ENCODE results near the gene TNNI2.

The TNNI2 gene

DNA sequence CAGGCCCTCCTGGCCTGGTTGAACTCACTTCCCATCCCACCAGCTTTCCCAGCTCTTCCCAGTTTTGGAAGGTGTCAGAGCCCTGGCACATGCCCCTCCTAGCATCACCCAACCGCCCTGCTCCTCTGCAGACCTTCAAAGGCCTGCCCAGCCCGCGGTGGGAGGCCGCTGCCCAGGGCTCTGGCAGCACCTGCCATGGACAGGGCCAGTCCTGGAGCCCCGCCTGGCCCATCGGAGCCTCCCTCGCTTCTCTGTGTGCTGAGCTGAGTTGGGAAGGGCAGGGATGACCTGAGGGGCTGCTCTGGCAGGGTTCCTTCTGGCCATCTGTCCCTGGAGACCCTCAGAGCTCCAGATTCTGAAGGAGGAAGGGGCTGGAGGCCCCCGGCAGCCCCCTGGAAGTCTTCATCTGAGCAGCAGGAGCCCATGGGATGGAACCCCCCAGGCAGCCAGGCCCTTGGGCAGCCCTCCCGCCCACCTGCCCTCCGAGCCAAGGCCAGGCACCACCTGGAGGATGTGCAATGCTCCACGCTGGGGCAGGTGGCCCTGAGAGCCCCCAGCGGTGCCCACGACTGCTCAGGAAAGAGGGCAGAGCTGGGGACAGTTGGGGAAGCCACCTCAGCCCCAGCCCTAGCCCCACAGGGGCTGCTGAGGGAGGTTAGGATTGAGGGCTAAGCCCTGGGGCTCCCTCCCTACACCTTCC, 17.7 kb downstream of the TNNI2 start:
- no peak for DNase-seq (ENCODE audit: low read depth in 1 of 2, low spot score in 1 of 2)
- no peak for TF ChIP-seq JUND (IDR thresholded peaks at IDR 0.05; ENCODE audit: low read depth)
- in situ Hi-C loops (cut with HindIII; ENCODE audit: low pct_unique_long_range_greater_than_20kb, low sequenced_read_pairs) = no loop called here

DNA sequence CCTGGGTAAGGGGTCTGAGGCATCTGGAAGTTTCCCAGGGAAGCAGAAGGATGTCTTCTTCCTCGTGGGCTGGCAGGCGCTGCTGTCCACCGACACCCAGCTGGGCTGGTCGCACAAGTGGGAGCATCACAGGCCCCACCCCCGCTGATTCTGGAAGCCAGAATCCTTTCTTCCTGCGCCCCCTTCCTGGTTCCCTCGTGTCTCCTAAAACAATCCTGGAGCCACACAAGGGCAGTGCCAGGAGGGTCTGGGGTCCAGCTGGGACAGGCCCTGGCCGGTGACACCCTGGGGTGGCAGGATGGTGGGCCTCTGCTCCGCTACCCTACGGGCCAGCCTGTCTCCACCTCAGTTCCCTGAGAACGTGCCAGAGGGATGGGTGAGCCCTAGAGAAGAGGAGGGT, 18.3 kb downstream of the TNNI2 start:
- TF ChIP-seq JUND (IDR thresholded peaks at IDR 0.05; ENCODE audit: low read depth) = no peak
- in situ Hi-C loops (cut with HindIII; ENCODE audit: low pct_unique_long_range_greater_than_20kb, low sequenced_read_pairs) = no loop called here
- DNase-seq (ENCODE audit: low read depth in 1 of 2, low spot score in 1 of 2) = no peak

- in situ Hi-C loops (cut with HindIII; ENCODE audit: low pct_unique_long_range_greater_than_20kb, low sequenced_read_pairs) = no loop called here
- TF ChIP-seq JUND (IDR thresholded peaks at IDR 0.05; ENCODE audit: low read depth) = no peak
These were observed 19.4 kb downstream of the TNNI2 start for GRCh38 chr11:1858154-1858553.

DNA sequence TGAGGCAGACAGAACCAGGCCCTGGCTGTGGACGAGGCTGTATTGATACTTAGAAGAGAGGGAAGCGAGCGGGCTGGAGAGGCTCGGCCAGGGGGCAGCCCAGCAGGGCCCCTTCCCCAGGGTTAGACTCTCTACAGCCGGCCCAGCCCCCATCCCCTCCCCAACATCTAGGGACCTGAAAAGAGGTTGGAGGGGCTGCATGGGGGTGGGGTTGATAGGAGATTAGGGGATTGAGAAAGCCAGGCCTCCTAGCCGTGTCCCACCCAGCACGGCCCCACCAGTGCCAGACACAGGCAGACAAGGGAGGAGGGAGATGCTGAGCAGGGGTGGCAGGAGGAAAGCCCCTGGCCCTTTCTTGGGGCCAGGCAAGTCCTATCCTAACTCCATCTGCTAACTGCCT, 19.8 kb downstream of the TNNI2 start:
- TF ChIP-seq JUND (IDR thresholded peaks at IDR 0.05; ENCODE audit: low read depth) = no peak
- in situ Hi-C loops (cut with HindIII; ENCODE audit: low pct_unique_long_range_greater_than_20kb, low sequenced_read_pairs) = no loop called here

More at GRCh38 chr11:1858154-1858553, 19.4 kb downstream of the TNNI2 start:
- DNase-seq (ENCODE audit: low read depth in 1 of 2, low spot score in 1 of 2) = no peak

GRCh38 chr11:1859004-1859403, 20.2 kb downstream of the TNNI2 start:
- TF ChIP-seq JUND (IDR thresholded peaks at IDR 0.05; ENCODE audit: low read depth) = no peak
- no peak for DNase-seq (ENCODE audit: low read depth in 1 of 2, low spot score in 1 of 2)
- in situ Hi-C loops (cut with HindIII; ENCODE audit: low pct_unique_long_range_greater_than_20kb, low sequenced_read_pairs) = no loop called here

More for the DNA sequence above, 19.8 kb downstream of the TNNI2 start:
- DNase-seq (ENCODE audit: low read depth in 1 of 2, low spot score in 1 of 2) = no peak

DNA sequence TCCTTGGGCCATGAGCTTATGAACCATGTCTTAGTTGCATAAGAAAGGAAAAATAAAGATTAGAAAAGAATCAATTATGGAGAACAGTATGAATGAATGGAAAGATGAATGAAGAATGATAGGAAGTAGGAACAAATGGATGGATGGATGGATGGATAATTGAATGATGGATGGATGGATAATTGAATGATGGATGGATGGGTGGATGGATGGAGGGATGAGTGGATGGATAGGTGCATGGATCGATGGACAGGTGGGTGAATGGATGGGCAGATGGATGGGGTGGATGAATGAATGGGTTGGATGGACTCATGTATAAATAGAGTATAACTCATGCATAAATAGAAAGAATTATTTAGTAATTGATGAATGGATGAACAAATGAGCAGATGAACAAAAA, 21.3 kb downstream of the TNNI2 start:
- in situ Hi-C loops (cut with HindIII; ENCODE audit: low pct_unique_long_range_greater_than_20kb, low sequenced_read_pairs) = no loop called here
- no peak for TF ChIP-seq JUND (IDR thresholded peaks at IDR 0.05; ENCODE audit: low read depth)

DNA sequence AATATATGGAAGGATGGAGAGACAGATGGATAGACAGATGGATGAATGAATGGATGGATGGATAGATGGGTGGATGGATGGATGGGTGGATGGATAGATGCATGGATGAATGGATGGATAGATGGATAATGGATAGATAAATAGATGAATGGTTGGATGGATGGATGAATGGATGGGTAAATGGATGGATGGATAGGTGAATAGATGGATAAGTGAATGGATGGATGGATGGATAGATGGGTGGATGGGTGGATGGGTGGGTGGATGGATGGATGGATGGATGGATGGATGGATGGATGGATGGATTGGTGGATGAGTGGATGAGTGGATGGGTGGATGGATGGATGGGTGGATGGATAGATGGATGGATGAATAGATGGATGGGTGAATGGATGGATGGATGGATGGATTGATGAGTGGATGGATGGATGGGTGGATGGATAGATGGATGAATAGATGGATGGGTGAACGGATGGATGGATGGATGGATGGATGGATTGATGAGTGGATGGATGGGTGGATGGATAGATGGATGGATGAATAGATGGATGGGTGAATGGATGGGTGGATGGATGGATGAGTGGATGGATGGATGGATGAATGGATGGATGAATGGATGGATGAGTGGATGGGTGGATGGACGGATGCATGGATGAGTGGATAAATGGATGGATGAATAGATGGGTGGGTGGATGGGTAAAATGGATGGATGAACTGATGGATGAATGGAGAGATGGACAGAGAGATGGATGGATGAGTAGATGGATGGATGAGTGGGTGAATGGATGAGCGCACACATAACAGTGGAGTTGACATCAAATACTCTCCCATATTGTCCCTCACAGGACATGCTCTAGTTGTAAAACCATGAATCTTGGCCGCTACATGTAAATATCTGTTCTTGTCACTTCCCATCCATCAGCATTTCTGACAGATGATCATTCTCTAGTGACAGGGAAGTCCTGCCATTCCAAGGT, 22.9 kb downstream of the TNNI2 start:
- no peak for TF ChIP-seq JUND (IDR thresholded peaks at IDR 0.05; ENCODE audit: low read depth)
- in situ Hi-C loops (cut with HindIII; ENCODE audit: low pct_unique_long_range_greater_than_20kb, low sequenced_read_pairs) = no loop called here
- no peak for DNase-seq (ENCODE audit: low read depth in 1 of 2, low spot score in 1 of 2)

More for the DNA sequence above, 21.3 kb downstream of the TNNI2 start:
- DNase-seq (ENCODE audit: low read depth in 1 of 2, low spot score in 1 of 2) = no peak

DNA sequence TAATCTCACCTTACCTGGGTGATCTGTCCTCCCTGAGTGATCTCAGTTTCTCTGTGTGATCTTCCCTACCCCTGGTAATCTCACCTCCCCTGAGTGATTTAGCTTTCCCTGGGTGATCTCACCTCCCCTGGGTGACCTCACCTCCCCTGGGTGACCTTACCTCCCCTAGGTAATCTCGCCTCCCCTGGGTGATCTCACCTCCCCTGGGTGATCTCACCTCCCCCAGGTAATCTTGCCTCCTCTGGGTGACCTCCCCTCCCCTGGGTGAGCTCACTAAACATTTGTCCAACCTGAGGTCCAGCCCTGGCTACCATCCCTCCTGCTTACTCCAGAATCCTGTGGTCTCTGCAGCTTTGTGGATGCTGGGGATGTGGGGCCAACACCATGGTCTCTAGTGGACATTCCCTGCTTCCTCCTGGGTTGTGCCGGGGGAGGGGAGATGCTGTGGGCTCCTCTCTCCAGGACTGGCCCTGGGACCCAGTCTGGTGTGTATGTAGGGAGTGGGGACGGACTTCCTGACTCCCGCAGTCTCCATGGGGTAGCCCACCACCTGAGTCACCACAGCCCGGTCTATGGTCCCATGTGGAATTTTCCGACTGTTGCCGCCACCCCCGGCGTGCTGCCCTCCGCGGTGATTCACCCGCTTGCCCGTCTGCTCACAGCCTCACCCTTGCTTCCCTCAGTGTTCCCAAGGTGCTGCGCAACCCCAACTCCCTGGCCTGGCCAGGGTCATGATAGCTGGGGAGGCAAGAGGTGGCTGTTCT, 24.0 kb downstream of the TNNI2 start:
- in situ Hi-C loops (cut with HindIII; ENCODE audit: low pct_unique_long_range_greater_than_20kb, low sequenced_read_pairs) = no loop called here
- no peak for DNase-seq (ENCODE audit: low read depth in 1 of 2, low spot score in 1 of 2)
- no peak for TF ChIP-seq JUND (IDR thresholded peaks at IDR 0.05; ENCODE audit: low read depth)

DNA sequence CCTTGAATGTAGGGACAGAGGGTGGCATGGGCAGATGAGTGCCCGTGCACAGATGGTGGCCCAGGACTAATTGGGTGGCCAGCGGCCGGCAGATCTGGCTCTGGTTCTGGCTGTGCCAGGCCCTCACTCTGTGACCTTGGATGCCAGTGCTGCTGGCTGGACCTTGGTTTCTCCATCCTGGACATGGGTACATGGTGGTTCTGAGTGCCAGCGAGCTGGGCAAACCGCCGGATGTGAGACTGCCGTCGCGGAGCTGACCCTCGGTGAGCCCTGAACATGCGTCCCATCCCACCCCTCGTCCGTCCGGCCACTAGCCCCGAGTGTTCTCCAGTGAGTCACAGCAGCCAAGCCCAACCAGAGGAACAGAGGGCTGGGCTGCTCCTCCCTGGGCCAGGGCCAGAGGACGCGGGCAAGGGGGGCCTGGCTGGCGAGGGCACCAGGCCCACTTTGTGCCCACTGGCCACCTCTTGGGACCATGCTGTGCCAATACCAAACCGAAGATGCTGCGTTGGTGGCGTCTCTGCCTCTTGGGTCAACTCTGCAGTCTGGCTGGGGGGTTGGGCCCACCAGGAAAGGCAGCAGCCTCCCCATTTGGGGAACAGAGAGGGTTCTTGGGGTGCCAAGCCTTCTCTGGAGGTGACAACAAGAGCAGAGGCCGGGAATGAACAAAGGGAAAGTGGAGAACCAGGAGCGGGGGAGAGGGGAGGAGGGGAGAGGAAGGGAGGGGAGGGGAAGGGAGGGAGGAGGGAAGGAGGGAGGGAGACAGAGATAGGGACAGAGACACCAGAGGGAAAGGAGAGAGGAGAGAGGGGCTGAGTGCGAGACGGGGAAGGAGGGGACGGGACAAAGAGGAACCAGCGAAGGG, 24.8 kb downstream of the TNNI2 start:
- in situ Hi-C loops (cut with HindIII; ENCODE audit: low pct_unique_long_range_greater_than_20kb, low sequenced_read_pairs) = no loop called here
- no peak for TF ChIP-seq JUND (IDR thresholded peaks at IDR 0.05; ENCODE audit: low read depth)
- peak in 1 of 2 experiments; percentile 41 for DNase-seq (ENCODE audit: low read depth in 1 of 2, low spot score in 1 of 2)

GRCh38 chr11:1864231-1864630, 25.4 kb downstream of the TNNI2 start:
- DNase-seq (ENCODE audit: low read depth in 1 of 2, low spot score in 1 of 2) = no peak
- in situ Hi-C loops (cut with HindIII; ENCODE audit: low pct_unique_long_range_greater_than_20kb, low sequenced_read_pairs) = no loop called here
- TF ChIP-seq JUND (IDR thresholded peaks at IDR 0.05; ENCODE audit: low read depth) = no peak

DNA sequence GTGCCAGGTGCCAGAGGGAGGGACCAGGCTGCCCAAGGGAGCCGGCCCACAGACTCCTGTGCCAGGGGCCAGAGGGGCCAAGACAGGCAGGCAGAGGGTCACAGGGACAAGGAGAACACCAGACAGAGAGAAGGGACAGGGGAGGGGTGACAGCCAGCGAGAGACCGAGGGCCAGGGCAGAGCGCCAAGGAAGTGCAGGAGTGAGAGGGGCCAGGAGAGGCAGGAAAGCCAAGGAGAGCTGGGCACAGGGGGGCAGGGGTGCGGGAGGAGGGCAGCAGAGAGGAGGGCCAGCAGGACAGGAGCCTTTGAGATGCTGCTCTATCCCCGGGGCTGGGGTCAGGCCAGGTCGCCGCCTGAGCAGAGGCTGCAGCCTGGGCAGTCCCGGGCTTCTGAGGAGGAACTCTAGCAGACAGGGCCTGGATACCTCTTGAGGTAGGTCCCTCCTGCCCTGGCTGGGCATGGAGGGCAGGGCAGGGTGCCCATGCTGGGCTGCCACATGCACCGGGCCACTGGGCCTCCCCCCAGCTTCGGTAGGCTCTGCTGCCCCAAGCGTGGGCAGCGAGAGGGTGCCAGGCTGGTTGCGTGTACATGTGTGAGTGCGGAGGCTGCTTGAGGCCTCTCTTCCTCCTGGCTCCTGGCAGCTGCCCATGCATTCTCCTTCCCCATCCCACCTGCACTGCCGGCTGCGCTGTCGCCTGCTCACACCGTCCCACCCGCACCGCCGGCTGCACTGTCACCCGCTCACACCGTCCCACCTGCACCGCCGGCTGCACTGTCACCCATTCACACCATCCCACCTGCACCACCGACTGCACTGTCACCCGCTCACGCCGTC, 26.3 kb downstream of the TNNI2 start:
- no peak for TF ChIP-seq JUND (IDR thresholded peaks at IDR 0.05; ENCODE audit: low read depth)
- no peak for DNase-seq (ENCODE audit: low read depth in 1 of 2, low spot score in 1 of 2)
- in situ Hi-C loops (cut with HindIII; ENCODE audit: low pct_unique_long_range_greater_than_20kb, low sequenced_read_pairs) = no loop called here
